HL-60 (cell line): ENCODE data around the gene COPS7A.
"Not testable (repeated sequence)": the region's sequence is repeated elsewhere in the genome, so short reads cannot be mapped to it uniquely, and the experiment has no call there.

Experiments used
- CTCF ChIP-seq: IDR thresholded peaks from one replicate; pipeline ENCODE4 v1.5.1; 2011; ENCODE audit warnings: low read length, control low read depth, inconsistent platforms; ENCODE audit not compliant: insufficient read depth
- GABPA ChIP-seq: IDR thresholded peaks from 2 replicates; pipeline ENCODE4 v1.6.1; 2012; ENCODE audit warnings: low read depth
- POLR2AphosphoS5 ChIP-seq: IDR thresholded peaks from 2 replicates; pipeline ENCODE4 v1.6.1; 2012; ENCODE audit warnings: low read depth
- REST ChIP-seq: IDR thresholded peaks from 2 replicates; pipeline ENCODE4 v1.6.1; 2012; ENCODE audit warnings: low read depth; ENCODE audit not compliant: insufficient replicate concordance

- TF ChIP-seq CTCF, POLR2AphosphoS5, GABPA, REST: not testable (repeated sequence)
Observed at GRCh38 chr12:6716031-6716873, 7.6 kb upstream of the COPS7A start.
